Gastroesophageal sphincter (tissue), 4 donors: ENCODE measurements around the gene WDR81. TPM values are rescaled to one million over a fixed set of nuclear protein-coding genes. Genes with fewer than 3 reads are reported as not detected.

Source experiments
- ATAC-seq: fragments of 150-250 bp; one replicate; pipeline ENCODE4 v1.9.1; 2016; ENCODE audit warnings: mild to moderate bottlenecking, moderate library complexity
- H3K27ac ChIP-seq, 4 donors: fragments of 200-600 bp; sonication (generic) in 3 of 4; 1 replicate in 3 of 4; 2 replicates in 1 of 4; pipeline ENCODE4 v1.5.1; 2016 to 2019
- H3K27me3 ChIP-seq: fragments of 200-600 bp; sonication (generic); one replicate; pipeline ENCODE4 v1.5.1; 2019
- H3K36me3 ChIP-seq, 2 donors: fragments of 200-600 bp; sonication (generic); one replicate each; pipeline ENCODE4 v1.5.1; 2019; ENCODE audit warnings: control low read depth in 1 of 2
- H3K4me1 ChIP-seq, 3 donors: fragments of 200-600 bp; sonication (generic); 1 replicate in 2 of 3; 2 replicates in 1 of 3; pipeline ENCODE4 v1.5.1; 2016 to 2019; ENCODE audit warnings: control low read depth in 2 of 3
- H3K4me3 ChIP-seq, 2 donors: fragments of 200-600 bp; sonication (generic); one replicate each; pipeline ENCODE4 v1.5.1; 2019; ENCODE audit warnings: mild to moderate bottlenecking in 1 of 2, moderate library complexity in 1 of 2
- H3K9me3 ChIP-seq, 3 donors: fragments of 200-600 bp; sonication (generic); one replicate each; pipeline ENCODE4 v1.5.1; 2017 to 2019; ENCODE audit warnings: control low read depth in 2 of 3
- EP300 ChIP-seq: sonication (generic); formaldehyde crosslinking; IDR thresholded peaks from one replicate; pipeline ENCODE4 v1.6.1; 2017; ENCODE audit warnings: antibody characterized with exemption, mild to moderate bottlenecking
- POLR2A ChIP-seq, 2 donors: fragments of 450-650 bp; IDR thresholded peaks; one replicate each; pipeline ENCODE4 v1.6.1; 2017; ENCODE audit warnings: antibody characterized with exemption in 2 of 2, mild to moderate bottlenecking in 2 of 2, moderate library complexity in 1 of 2
- POLR2AphosphoS5 ChIP-seq: sonication (generic); formaldehyde crosslinking; IDR thresholded peaks from one replicate; pipeline ENCODE4 v1.6.1; 2017; ENCODE audit warnings: antibody characterized with exemption
- WGBS, 2 donors: methylation state at CpG; one replicate each; pipeline ENCODE4 v1.1.5; 2018; ENCODE audit warnings: low coverage in 1 of 2; 5-methylcytosine and 5-hydroxymethylcytosine counted together
- total RNA-seq, 4 donors: library from RNA; depleted of rRNA; stranded (reverse); fragments of >200 nt; gene quantifications; one replicate each; pipeline ENCODE4 v1.1.0, GENCODE V29; 2016
- TF ChIP-seq, protein P1 (sequence below), 4 experiments: fragments of 200-600 bp in 2 of 4; fragments of 450-650 bp in 2 of 4; sonication (generic) in 1 of 4; IDR thresholded peaks; one replicate each; pipeline ENCODE4 v1.5.1; 2017 to 2019; ENCODE audit warnings: antibody characterized with exemption in 4 of 4, mild to moderate bottlenecking in 2 of 4, moderate library complexity in 2 of 4

Gene WDR81
- total RNA-seq, 4 donors from 2014 or later, result 21.8 to 44.1 (median 32.2) TPM

DNA sequence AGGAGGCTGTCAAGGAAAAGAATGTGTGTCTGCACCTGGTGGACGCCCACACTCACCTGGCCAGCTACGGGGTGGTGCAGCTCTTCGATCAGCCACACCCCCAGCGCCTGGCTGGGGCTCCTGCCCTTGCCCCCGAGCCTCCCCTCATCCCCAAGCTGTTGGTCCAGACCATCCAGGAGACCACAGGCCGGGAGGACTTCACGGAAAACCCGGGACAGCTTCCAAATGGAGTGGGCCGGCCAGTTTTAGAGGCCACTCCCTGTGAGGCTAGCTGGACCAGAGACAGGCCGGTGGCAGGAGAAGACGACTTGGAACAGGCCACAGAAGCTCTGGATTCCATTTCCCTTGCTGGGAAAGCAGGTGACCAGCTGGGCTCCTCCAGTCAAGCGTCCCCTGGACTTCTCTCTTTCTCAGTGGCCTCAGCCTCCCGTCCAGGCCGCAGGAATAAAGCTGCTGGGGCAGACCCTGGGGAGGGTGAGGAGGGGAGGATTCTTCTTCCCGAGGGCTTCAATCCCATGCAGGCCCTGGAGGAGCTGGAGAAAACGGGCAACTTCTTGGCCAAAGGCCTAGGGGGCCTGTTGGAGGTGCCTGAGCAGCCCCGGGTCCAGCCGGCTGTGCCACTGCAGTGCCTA, 2.2 kb downstream of the WDR81 start:
- peaks cover 0 to 60% of the 10 kb centered on the region in 2 donors for H3K36me3 ChIP-seq
- no peak for ATAC-seq
- TF ChIP-seq POLR2AphosphoS5 (no peak), POLR2A (IDR thresholded peaks at IDR 0.05) (no peak), EP300 (no peak)
- TF ChIP-seq, protein P1, sequence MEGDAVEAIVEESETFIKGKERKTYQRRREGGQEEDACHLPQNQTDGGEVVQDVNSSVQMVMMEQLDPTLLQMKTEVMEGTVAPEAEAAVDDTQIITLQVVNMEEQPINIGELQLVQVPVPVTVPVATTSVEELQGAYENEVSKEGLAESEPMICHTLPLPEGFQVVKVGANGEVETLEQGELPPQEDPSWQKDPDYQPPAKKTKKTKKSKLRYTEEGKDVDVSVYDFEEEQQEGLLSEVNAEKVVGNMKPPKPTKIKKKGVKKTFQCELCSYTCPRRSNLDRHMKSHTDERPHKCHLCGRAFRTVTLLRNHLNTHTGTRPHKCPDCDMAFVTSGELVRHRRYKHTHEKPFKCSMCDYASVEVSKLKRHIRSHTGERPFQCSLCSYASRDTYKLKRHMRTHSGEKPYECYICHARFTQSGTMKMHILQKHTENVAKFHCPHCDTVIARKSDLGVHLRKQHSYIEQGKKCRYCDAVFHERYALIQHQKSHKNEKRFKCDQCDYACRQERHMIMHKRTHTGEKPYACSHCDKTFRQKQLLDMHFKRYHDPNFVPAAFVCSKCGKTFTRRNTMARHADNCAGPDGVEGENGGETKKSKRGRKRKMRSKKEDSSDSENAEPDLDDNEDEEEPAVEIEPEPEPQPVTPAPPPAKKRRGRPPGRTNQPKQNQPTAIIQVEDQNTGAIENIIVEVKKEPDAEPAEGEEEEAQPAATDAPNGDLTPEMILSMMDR (IDR thresholded peaks at IDR 0.05), result no peak

DNA sequence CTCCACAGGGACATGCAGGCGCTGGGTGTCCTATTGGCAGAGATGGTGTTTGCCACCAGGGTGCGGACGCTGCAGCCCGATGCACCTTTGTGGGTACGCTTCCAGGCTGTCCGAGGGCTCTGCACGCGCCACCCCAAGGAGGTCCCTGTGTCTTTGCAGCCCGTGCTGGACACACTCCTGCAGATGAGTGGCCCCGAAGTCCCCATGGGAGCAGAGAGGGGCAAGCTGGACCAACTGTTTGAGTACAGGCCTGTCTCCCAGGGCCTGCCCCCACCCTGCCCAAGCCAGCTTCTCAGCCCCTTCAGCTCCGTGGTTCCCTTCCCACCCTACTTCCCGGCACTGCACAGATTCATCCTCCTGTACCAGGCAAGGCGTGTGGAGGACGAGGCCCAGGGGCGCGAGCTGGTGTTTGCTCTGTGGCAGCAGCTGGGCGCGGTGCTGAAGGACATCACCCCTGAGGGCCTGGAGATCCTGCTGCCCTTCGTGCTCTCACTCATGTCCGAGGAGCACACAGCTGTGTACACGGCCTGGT, 2.8 kb downstream of the WDR81 start:
- H3K4me1 ChIP-seq, result peaks cover 0 to 88% (median 25%) of the 10 kb centered on the region in 3 donors
- peaks cover 0 to 64% of the 10 kb centered on the region in 2 donors for H3K36me3 ChIP-seq
- H3K9me3 ChIP-seq, result no peaks in the 10 kb centered on the region
- ATAC-seq, result no peak
- H3K4me3 ChIP-seq, result no peak overlapping the region
- TF ChIP-seq, protein P1 (IDR thresholded peaks at IDR 0.05), result no peak
- no peak for TF ChIP-seq POLR2A (IDR thresholded peaks at IDR 0.05)
- TF ChIP-seq EP300, result no peak
- no peak for TF ChIP-seq POLR2AphosphoS5
- WGBS, 2 donors, result 96% methylated on average over 4 of the region's 21 CpGs; no CpG with 5 or more reads in 1 of the 2 donors
- H3K27me3 ChIP-seq, result no peaks in the 10 kb centered on the region
- H3K27ac ChIP-seq, result no peak overlapping the region

More for the DNA sequence above, 2.2 kb downstream of the WDR81 start:
- no peaks in the 10 kb centered on the region for H3K27me3 ChIP-seq
- H3K27ac ChIP-seq, result no peak overlapping the region
- H3K9me3 ChIP-seq, result no peaks in the 10 kb centered on the region
- H3K4me1 ChIP-seq, result peaks cover 0 to 88% (median 25%) of the 10 kb centered on the region in 3 donors
- no peak overlapping the region for H3K4me3 ChIP-seq
- WGBS, 2 donors, result no CpG with 5 or more reads among the region's 18 CpGs

DNA sequence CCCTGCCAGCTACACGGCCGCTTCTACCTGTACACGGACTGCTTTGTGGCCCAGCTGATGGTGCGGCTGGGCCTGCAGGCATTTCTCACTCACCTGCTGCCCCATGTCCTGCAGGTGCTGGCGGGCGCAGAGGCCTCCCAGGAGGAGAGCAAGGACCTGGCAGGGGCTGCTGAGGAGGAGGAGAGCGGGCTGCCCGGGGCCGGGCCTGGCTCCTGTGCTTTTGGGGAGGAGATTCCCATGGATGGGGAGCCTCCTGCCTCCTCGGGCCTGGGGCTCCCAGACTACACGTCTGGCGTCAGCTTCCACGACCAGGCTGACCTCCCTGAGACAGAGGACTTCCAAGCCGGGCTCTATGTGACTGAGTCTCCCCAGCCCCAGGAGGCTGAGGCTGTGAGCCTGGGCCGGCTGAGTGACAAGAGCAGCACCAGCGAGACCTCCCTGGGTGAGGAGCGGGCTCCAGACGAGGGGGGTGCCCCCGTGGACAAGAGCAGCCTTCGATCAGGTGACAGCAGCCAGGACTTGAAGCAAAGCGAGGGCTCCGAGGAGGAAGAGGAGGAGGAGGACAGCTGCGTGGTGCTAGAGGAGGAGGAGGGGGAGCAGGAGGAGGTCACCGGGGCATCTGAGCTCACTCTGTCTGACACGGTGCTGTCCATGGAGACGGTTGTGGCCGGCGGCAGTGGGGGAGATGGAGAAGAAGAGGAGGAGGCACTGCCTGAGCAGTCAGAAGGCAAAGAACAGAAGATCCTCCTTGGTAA, 3.5 kb downstream of the WDR81 start:
- Histone ChIP-seq H3K9me3 (no peaks in the 10 kb centered on the region), H3K4me3 (no peak overlapping the region), H3K27ac (peak overlapping the region in 2 of 4 donors; percentile 24 to 51), H3K27me3 (no peaks in the 10 kb centered on the region), H3K36me3 (peaks cover 0 to 71% of the 10 kb centered on the region in 2 donors), H3K4me1 (peaks cover 0 to 83% (median 25%) of the 10 kb centered on the region in 3 donors)
- ATAC-seq, result no peak
- no peak for TF ChIP-seq EP300
- TF ChIP-seq POLR2AphosphoS5, result no peak
- no peak for TF ChIP-seq POLR2A (IDR thresholded peaks at IDR 0.05)
- TF ChIP-seq, protein P1 (IDR thresholded peaks at IDR 0.05), result no peak
- WGBS, 2 donors, result 66 to 78% methylated on average over 3 to 8 of the region's 28 CpGs

DNA sequence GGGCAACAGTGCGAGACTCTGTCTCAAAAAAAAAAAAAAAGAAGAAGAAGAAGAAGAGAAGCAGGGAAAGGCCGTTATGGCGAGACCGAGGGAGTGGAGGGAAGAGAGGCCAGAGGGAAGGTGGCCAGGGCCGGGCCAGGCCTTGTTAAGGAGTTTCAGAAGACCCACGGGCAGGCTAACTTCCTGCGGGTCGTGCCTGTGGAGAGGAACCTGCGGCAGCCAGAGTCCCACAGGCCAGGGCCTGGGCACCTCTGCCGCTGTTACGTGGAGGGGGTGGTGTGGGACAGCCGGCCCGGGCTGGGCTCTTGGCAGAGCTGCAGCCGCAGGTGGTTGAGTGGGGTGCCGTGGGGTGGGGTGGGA, 5.4 kb downstream of the WDR81 start:
- 40 to 45% methylated on average over 1 to 13 of the region's 15 CpGs for WGBS, 2 donors
- peaks cover 0 to 68% (median 15%) of the 10 kb centered on the region in 3 donors for H3K4me1 ChIP-seq
- peak overlapping the region in 1 of 2 donors; percentile 28 for H3K4me3 ChIP-seq
- peaks cover 0 to 90% of the 10 kb centered on the region in 2 donors for H3K36me3 ChIP-seq
- H3K27me3 ChIP-seq, result no peaks in the 10 kb centered on the region
- TF ChIP-seq EP300, result no peak
- TF ChIP-seq, protein P1 (IDR thresholded peaks at IDR 0.05), result no peak
- TF ChIP-seq POLR2A (IDR thresholded peaks at IDR 0.05), result no peak
- no peak for TF ChIP-seq POLR2AphosphoS5
- H3K9me3 ChIP-seq, result no peaks in the 10 kb centered on the region
- ATAC-seq, result peak; percentile 7
- peak overlapping the region in 3 of 4 donors; percentile 66 to 88 (median 74) for H3K27ac ChIP-seq
